Left ventricle myocardium inferior (tissue), 1 donor: ENCODE data around the gene LRP3. TPM values are rescaled to one million over a fixed set of nuclear protein-coding genes. Genes with fewer than 3 reads are reported as not detected.

Experiments used
- DNase-seq: peaks from one replicate; pipeline ENCODE4 v3.0.0-alpha.2; 2020
- H3K27ac ChIP-seq: fragments of 200-600 bp; replicated peaks from 2 replicates; pipeline ENCODE4 v1.8.0; 2021
- H3K27me3 ChIP-seq: fragments of 200-600 bp; 2 replicates; pipeline ENCODE4 v1.8.0; 2021; ENCODE audit warnings: low read depth
- H3K36me3 ChIP-seq: fragments of 200-600 bp; 2 replicates; pipeline ENCODE4 v1.8.0; 2021
- H3K4me1 ChIP-seq: fragments of 200-600 bp; 2 replicates; pipeline ENCODE4 v1.8.0; 2021
- H3K4me3 ChIP-seq: fragments of 200-600 bp; 2 replicates; pipeline ENCODE4 v1.8.0; 2021; ENCODE audit warnings: mild to moderate bottlenecking, moderate library complexity
- H3K9me3 ChIP-seq: fragments of 200-600 bp; replicated peaks from 2 replicates; pipeline ENCODE4 v1.8.0; 2021
- intact Hi-C: fragments of 100-400 bp; cut with micrococcal nuclease; formaldehyde crosslinking; loops from one replicate; pipeline ENCODE4 v1.11.0; 2022
- total RNA-seq: library from RNA; stranded (reverse); fragmentation: NEBNext Ultra II Directional; extraction: Animal tissue kit (Norgen Biotek cat#: 25700); gene quantifications from one replicate; pipeline ENCODE4 v1.2.1, GENCODE V29; 2021
- TF ChIP-seq, protein P1 (sequence below): fragments of 200-600 bp; IDR thresholded peaks from 2 replicates; pipeline ENCODE4 v1.8.0; 2021; ENCODE audit warnings: antibody characterized with exemption, mild to moderate bottlenecking, borderline replicate concordance
- donor health status: DM: no; HTN: yes; CAD: no; lungs with severe emphysema.

Gene LRP3
- total RNA-seq, 1 donor from 2014 or later = 20.8 TPM

DNA sequence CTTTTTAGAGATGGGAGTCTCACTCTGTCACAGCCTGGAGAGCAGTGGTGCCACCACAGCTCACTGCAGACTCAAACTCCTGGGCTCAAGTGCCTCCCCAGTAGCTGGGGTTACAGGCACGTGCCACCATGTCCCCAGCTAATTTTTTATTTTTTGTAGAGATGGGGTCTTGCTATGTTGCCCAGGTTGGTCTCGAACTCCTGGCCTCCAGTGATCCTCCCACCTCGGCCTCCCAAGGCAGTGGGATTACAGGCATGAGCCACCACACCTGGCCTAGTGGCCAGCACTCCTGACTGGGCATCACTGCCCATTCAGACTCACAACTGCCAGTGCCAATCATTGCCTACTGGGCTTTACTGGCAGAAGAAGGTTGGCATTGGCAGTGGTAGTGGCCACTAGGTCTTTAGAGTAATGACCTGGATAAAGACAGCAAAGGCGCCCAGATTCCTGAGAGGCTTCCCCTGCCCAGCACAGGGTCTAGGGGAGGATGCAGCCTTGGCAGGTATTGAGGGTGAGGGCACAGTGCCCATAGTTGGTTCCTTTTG is 58.4 kb downstream of the LRP3 start:
- no peaks in the 10 kb centered on the region for H3K4me1 ChIP-seq
- H3K36me3 ChIP-seq = no peaks in the 10 kb centered on the region
- peaks cover 50% of the 10 kb centered on the region for H3K27me3 ChIP-seq
- no peak for DNase-seq
- intact Hi-C loops = no loop called here
- TF ChIP-seq, protein P1, sequence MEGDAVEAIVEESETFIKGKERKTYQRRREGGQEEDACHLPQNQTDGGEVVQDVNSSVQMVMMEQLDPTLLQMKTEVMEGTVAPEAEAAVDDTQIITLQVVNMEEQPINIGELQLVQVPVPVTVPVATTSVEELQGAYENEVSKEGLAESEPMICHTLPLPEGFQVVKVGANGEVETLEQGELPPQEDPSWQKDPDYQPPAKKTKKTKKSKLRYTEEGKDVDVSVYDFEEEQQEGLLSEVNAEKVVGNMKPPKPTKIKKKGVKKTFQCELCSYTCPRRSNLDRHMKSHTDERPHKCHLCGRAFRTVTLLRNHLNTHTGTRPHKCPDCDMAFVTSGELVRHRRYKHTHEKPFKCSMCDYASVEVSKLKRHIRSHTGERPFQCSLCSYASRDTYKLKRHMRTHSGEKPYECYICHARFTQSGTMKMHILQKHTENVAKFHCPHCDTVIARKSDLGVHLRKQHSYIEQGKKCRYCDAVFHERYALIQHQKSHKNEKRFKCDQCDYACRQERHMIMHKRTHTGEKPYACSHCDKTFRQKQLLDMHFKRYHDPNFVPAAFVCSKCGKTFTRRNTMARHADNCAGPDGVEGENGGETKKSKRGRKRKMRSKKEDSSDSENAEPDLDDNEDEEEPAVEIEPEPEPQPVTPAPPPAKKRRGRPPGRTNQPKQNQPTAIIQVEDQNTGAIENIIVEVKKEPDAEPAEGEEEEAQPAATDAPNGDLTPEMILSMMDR = no peak
- H3K27ac ChIP-seq = no peak overlapping the region
- peaks cover 4% of the 10 kb centered on the region for H3K9me3 ChIP-seq
- H3K4me3 ChIP-seq = no peak overlapping the region

DNA sequence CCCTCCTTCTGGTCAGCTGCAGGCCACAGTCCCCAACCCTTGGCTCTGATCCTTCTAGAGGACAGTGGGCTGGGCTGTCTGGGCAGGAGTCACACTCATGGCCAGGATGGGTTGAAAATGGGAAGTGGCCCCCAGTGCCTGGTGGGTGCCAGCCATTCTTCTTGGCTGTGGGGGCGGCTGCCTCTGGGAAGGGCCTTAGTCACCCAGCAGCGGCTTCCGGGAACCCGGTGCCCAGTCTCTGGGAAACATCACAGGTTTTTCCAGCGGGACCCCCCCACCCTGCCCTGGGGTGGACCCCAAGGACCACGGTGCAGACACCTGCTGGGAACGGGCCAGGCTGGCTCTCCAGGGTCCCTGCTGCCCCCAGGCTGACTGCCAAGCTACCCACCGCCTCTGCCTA is 58.8 kb downstream of the LRP3 start:
- intact Hi-C loops = no loop called here
- peaks cover 50% of the 10 kb centered on the region for H3K27me3 ChIP-seq

DNA sequence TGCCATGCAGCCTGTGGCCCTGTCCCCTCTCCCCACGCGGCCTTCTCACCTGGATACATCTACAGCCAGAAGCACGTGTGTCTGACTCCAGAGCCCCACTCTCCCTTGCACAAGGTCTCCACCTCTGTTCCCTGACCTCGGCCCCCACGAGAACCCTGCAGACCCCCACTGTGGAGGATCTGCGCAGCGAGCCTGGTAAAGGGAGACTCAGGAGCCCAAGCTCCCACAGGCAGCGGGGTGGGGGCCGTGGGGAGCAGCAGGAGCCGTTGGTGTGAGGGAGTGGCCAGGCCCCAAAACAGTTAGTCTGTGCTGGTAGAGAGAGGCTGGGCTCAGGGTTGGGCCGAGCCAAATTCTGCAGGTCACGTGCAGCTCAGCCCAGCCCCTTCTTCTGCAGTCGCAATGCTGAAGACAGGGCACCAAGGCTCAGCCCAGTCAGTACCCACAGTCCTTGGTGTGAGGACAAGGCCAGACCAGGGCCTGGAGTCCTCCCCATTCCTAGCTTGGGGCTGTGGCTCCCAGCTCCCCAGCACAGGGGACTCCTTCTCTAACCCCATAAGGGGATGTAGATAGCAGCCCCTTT is 60.2 kb downstream of the LRP3 start:
- Histone ChIP-seq H3K36me3 (no peaks in the 10 kb centered on the region), H3K27me3 (peaks cover 52% of the 10 kb centered on the region), H3K4me1 (no peaks in the 10 kb centered on the region), H3K27ac (no peak overlapping the region), H3K4me3 (no peak overlapping the region), H3K9me3 (peaks cover 18% of the 10 kb centered on the region)
- TF ChIP-seq, protein P1 = no peak
- no peak for DNase-seq
- intact Hi-C loops = no loop called here

More for the DNA sequence above, 58.8 kb downstream of the LRP3 start:
- no peak overlapping the region for H3K27ac ChIP-seq
- no peak for DNase-seq
- H3K9me3 ChIP-seq = peaks cover 9% of the 10 kb centered on the region
- no peaks in the 10 kb centered on the region for H3K36me3 ChIP-seq
- H3K4me1 ChIP-seq = no peaks in the 10 kb centered on the region
- TF ChIP-seq, protein P1 = no peak
- H3K4me3 ChIP-seq = no peak overlapping the region

- H3K27ac ChIP-seq = no peak overlapping the region
- intact Hi-C loops = no loop called here
- H3K4me3 ChIP-seq = no peak overlapping the region
- no peaks in the 10 kb centered on the region for H3K4me1 ChIP-seq
- TF ChIP-seq, protein P1 = no peak
- H3K27me3 ChIP-seq = peaks cover 63% of the 10 kb centered on the region
- H3K9me3 ChIP-seq = peaks cover 18% of the 10 kb centered on the region
- DNase-seq = no peak
- no peaks in the 10 kb centered on the region for H3K36me3 ChIP-seq
Observed at GRCh38 chr19:33255781-33256180, 61.7 kb downstream of the LRP3 start.

DNA sequence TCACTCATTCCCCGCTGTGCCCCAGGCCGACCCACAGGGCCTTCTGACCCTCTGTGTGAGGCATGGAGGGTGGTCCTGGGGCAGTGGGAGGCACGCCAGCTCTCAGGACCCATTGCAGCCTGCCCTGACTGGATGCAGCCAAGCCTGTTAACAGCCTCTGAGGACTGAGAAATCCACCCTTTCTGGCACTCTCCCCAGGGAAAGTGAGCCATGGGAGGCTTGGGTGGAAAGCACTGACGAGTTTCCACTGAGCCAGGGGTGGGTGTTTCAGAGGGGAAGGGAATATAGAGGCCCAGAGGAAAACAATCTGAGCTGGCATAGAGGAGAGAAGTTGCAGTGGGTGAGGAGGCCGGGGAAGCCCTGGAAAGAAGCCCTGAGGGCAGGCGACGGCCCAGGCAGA is 62.1 kb downstream of the LRP3 start:
- Histone ChIP-seq H3K4me3 (no peak overlapping the region), H3K36me3 (no peaks in the 10 kb centered on the region), H3K9me3 (peaks cover 18% of the 10 kb centered on the region), H3K27ac (no peak overlapping the region), H3K4me1 (no peaks in the 10 kb centered on the region), H3K27me3 (peaks cover 61% of the 10 kb centered on the region)
- intact Hi-C loops = no loop called here
- TF ChIP-seq, protein P1 = no peak
- no peak for DNase-seq
